GM10266 (cell line): ENCODE measurements around the gene RANBP17.
A peak's percentile ranks its signal among the peaks of the same experiment; 100 is the strongest.
"Not testable (repeated sequence)": the region's sequence is repeated elsewhere in the genome, so short reads cannot be mapped to it uniquely, and the experiment has no call there.

Experiments used
- DNase-seq: peaks from one replicate; pipeline ENCODE4 v3.0.0; 2012; ENCODE audit errors: extremely low spot score
- TF ChIP-seq, protein P1 (sequence below): IDR thresholded peaks from 2 replicates; pipeline ENCODE4 v1.5.1; 2012; ENCODE audit warnings: mild to moderate bottlenecking, low read depth; ENCODE audit not compliant: control insufficient read depth, insufficient read depth; ENCODE audit errors: missing control alignments

Gene RANBP17

DNA sequence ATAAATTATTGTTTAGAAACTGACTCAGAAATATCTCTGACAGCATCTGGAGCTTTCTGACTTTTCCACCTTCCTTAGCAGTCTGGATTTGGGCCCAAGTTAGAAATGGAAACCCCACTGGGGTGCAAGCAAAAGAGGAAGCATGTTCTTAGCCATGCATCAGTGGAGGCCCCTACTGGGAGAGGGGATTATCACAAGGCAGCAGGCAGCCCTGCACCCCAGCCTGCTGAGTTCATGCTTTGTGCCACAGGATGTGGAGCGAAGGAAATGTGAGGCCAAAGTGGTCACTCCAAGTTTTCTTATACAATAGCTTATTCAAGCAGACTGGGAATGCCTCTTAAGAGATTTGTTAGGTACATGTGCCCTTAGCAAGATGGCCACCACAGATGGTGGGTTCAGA lies 300.8 kb downstream of the RANBP17 start:
- DNase-seq, result peak; percentile 12
- TF ChIP-seq, protein P1, sequence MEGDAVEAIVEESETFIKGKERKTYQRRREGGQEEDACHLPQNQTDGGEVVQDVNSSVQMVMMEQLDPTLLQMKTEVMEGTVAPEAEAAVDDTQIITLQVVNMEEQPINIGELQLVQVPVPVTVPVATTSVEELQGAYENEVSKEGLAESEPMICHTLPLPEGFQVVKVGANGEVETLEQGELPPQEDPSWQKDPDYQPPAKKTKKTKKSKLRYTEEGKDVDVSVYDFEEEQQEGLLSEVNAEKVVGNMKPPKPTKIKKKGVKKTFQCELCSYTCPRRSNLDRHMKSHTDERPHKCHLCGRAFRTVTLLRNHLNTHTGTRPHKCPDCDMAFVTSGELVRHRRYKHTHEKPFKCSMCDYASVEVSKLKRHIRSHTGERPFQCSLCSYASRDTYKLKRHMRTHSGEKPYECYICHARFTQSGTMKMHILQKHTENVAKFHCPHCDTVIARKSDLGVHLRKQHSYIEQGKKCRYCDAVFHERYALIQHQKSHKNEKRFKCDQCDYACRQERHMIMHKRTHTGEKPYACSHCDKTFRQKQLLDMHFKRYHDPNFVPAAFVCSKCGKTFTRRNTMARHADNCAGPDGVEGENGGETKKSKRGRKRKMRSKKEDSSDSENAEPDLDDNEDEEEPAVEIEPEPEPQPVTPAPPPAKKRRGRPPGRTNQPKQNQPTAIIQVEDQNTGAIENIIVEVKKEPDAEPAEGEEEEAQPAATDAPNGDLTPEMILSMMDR, result peak; percentile 21

DNA sequence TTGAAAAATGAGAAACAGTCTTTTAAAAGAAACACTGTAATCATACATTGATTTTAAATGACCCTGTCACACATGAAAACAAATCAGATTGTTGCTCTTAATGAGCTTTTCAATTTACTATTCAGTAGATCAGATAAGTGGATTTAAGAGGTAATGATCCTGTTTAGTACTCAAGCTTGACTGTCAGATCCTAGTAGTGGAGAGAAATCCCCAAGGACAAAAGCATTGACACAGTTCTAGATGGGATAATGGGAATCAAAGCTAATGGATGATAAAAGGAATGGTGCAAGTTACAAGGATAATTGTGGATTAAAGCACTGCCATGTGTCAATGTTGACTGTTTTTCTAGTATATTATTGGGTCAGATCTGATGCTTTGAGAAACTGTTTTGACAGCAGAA lies 304.9 kb downstream of the RANBP17 start:
- TF ChIP-seq, protein P1, result no peak
- DNase-seq, result no peak

DNA sequence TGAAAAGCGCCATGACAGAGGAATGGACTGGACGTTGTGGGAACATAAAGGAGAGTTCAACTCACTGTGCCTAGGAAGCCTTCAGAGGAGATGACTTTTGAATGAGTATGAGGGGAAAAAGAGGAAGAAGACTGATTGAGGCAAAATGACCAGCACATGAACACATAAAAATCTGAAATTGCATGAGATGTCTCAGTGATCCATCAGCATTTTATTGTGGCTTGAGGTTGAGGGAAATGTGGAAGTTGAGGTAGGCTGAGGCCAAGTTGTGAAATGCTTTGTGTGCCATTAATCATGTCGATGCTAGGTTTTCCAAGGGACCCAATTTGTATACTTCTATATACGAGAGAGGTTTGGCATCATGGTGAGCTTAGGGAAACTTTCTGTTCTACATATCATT lies 306.4 kb downstream of the RANBP17 start:
- no peak for DNase-seq
- TF ChIP-seq, protein P1, result no peak

DNA sequence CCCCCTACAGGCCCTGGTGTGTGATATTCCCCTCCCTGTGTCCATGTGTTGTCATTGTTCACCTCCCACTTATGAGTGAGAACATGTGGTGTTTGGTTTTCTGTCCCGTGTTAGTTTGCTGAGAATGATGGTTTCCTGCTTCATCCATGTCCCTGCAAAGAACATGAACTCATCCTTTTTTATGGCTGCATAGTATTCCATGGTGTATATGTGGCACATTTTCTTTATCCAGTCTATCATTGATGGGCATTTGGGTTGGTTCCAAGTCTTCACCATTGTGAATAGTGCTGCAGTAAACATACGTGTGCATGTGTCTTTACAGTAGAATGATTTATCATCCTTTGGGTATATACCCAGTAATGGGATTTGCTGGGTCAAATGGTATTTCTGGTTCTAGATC lies 313.1 kb downstream of the RANBP17 start:
- DNase-seq, result not testable (repeated sequence)

DNA sequence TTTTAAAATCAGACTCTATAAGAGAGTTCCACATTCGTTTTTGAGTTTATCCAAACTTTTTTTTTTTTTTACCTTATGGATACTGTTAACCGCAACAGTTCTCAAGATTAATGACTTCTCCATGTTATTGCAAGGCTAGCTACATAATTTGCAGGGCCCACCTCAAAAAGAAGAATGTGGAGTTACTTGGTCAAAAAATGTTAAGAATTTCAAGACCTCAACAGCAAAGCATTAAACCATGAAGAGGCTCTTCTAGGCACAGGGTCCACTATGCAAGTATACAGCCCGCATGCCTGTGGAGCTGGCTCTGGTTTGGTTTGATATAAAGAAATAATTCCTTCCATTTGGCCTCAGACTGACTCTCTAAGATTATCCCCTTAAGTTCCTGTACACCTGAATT lies 313.9 kb downstream of the RANBP17 start:
- no peak for DNase-seq
- TF ChIP-seq, protein P1, result no peak

DNA sequence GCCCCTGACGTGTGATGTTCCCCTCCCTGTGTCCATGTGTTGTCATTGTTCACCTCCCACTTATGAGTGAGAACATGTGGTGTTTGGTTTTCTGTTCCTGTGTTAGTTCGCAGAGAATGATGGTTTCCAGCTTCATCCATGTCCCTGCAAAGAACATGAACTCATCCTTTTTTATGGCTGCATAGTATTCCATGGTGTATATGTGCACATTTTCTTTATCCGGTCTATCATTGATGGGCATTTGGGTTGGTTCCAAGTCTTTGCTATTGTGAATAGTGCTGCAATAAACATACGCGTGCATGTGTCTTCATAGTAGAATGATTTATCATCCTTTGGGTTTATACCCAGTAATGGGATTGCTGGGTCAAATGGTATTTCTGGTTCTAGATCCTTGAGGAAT lies 316.4 kb downstream of the RANBP17 start:
- not testable (repeated sequence) for DNase-seq

DNA sequence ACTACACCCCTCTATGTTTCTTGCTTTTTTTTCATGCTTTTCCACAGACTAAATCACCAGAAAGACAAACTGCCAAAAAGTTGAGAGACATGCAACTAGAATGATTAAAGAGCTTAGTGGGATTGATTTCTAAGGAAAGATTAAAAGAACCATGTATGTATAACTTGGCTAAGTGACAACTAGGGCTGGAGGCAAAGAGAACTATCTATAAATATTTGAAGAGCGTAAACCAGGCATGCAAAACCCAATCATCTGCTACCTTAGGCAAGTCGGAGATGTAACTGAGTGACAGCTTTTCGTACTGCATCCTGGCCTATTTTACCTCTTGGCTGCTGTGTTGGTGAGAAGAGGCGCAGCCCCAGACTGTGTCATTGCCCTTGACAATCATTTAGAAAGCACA lies 326.2 kb downstream of the RANBP17 start:
- TF ChIP-seq, protein P1, result no peak
- DNase-seq, result no peak

DNA sequence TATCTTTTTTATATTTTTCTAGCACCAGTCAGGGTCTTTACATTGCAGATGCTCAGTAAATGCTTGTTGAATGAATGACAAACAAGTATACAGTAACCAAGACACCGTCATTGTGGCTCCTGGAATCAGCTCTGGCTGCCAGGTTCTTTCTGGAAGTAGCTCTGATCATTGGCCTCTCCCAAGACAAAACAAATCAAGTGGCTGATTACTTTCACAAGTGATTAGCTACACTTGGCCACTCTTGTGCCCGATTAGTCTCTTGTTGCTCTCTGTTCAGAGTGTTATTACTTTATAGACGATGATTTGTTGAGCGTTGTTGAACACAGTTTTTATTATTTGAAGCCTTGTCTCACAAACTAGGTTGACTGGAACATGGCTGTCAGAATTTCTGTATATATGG lies 327.6 kb downstream of the RANBP17 start:
- DNase-seq, result no peak

More for the DNA sequence above, 327.6 kb downstream of the RANBP17 start:
- TF ChIP-seq, protein P1, result no peak
